Activated T-cell treated with anti-CD3 and anti-CD28 coated beads, Interleukin-2, amount 50 U/mL, for 72 hours (primary cell): Measurements from ENCODE around the gene DPEP1. TPM values are rescaled to one million over a fixed set of nuclear protein-coding genes. Genes with fewer than 3 reads are reported as not detected.
A peak's percentile ranks its signal among the peaks of the same experiment; 100 is the strongest.
"Not testable (repeated sequence)": the region's sequence is repeated elsewhere in the genome, so short reads cannot be mapped to it uniquely, and the experiment has no call there.

Source experiments
- ATAC-seq, 2 donors: fragments of 150-1000 bp; cut with Tn5 transposase; replicated peaks in 1 of 2; 2 replicates each; pipeline ENCODE4 v1.10.0; 2021; ENCODE audit warnings: moderate library complexity in 2 of 2, mild to moderate bottlenecking in 1 of 2
- DNase-seq, 2 donors: peaks; one replicate each; pipeline ENCODE4 v3.0.0; 2021 to 2022; ENCODE audit warnings: mixed read lengths in 1 of 2
- H3K27ac Mint-ChIP-seq: one replicate; pipeline ENCODE4 v1.8.0; 2022; ENCODE audit warnings: mild to moderate bottlenecking, moderate library complexity, mixed read lengths
- H3K27me3 Mint-ChIP-seq: one replicate; pipeline ENCODE4 v1.8.0; 2022; ENCODE audit warnings: low read depth, mixed read lengths
- H3K36me3 Mint-ChIP-seq, 2 donors: one replicate each; pipeline ENCODE4 v1.8.0; 2022; ENCODE audit warnings: mixed read lengths in 2 of 2, mild to moderate bottlenecking in 1 of 2; ENCODE audit not compliant: insufficient read depth in 2 of 2
- H3K4me1 Mint-ChIP-seq: one replicate; pipeline ENCODE4 v1.8.0; 2022; ENCODE audit warnings: low read depth, mixed read lengths
- H3K4me3 Mint-ChIP-seq, 2 donors: one replicate each; pipeline ENCODE4 v1.8.0; 2022; ENCODE audit warnings: mild to moderate bottlenecking in 2 of 2, mixed read lengths in 2 of 2, moderate library complexity in 2 of 2
- H3K9me3 Mint-ChIP-seq, 2 donors: one replicate each; pipeline ENCODE4 v1.8.0; 2022; ENCODE audit warnings: mixed read lengths in 2 of 2
- total RNA-seq, 2 donors: library from RNA; stranded (reverse); gene quantifications; one replicate each; pipeline ENCODE4 v1.2.3, GENCODE V29; 2022

Gene DPEP1
- total RNA-seq, 2 donors from 2014 or later, result not detected

DNA sequence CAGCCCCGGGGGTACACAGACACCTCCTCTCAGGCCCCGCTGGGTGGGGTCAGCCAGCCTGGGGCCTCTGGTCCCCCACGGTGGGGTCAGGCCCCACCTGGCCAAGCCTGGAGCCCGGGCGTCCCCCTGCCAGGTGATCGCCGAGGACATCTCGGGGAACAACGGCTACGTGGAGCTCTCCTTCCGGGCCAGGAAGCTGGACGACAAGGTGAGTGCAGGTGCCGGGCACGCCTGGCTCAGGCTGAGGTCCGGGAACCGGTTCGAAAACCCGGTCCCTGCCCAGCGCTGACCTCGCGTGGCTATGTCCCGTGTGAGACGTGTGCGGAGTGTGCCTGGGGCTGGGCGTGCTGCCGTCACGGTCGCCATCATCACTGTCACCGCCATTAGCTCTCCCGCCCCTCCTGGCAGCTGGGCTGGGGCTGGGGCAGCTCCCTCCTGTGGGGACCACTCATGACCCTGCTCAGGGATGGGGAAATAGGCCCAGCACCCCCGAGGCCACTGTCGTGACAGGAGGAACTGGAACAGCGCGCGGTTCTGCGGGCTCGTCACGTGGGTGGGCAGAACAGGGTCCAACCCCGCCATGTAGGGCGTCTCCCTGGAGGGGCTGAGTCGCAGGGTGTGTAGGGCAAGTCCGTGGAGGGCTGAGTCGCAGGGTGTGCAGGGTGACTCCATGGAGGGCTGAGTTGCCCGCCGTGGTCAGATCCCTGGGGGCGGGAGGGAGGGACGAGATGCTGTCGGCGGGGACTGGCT, 29.4 kb upstream of the DPEP1 start:
- no peak overlapping the region for H3K27ac Mint-ChIP-seq
- ATAC-seq (no peak), DNase-seq (no peak)
- no peaks in the 10 kb centered on the region for H3K27me3 Mint-ChIP-seq
- peaks cover 0 to 2% of the 10 kb centered on the region in 2 donors for H3K36me3 Mint-ChIP-seq
- no peaks in the 10 kb centered on the region for H3K4me1 Mint-ChIP-seq
- H3K9me3 Mint-ChIP-seq, result no peaks in the 10 kb centered on the region
- no peak overlapping the region for H3K4me3 Mint-ChIP-seq

DNA sequence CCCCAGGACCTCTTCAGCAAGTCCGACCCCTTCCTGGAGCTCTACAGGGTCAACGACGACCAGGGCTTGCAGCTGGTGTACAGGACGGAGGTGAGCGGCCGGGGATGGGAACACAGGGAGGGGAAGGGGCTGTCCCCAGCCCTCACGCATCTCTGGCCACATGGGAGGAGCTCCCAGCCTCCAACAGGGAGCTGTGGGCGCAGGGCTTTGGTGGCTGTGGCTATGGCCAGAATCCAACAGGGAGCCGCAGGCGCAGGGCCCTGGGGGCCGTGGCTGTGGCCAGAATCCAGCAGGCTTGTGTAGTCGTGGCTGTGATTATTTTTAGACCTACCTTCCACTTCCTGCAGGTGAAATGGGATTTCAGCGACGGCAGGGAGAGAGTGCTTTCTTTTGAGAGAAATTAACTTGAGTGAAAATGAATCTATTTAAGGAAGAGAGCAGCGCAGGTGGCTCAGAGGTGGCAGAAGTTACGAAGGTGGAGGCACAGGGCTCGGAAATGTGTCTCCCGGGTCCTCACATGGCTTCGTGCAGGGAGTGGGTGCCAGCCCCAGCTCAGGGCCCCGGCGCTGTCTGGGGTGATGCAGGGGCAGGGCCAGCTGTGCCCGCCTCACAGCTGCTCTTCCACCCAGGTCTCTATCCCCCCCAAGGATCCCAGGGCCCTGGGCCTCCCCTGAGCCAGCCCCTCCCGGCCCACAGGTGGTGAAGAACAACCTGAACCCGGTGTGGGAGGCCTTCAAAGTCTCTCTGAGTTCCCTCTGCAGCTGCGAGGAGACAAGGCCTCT, 28.5 kb upstream of the DPEP1 start:
- H3K27ac Mint-ChIP-seq, result no peak overlapping the region
- DNase-seq (no peak), ATAC-seq (no peak)
- H3K36me3 Mint-ChIP-seq, result peaks cover 0 to 2% of the 10 kb centered on the region in 2 donors
- no peaks in the 10 kb centered on the region for H3K4me1 Mint-ChIP-seq
- H3K27me3 Mint-ChIP-seq, result no peaks in the 10 kb centered on the region
- no peak overlapping the region for H3K4me3 Mint-ChIP-seq
- H3K9me3 Mint-ChIP-seq, result no peaks in the 10 kb centered on the region

DNA sequence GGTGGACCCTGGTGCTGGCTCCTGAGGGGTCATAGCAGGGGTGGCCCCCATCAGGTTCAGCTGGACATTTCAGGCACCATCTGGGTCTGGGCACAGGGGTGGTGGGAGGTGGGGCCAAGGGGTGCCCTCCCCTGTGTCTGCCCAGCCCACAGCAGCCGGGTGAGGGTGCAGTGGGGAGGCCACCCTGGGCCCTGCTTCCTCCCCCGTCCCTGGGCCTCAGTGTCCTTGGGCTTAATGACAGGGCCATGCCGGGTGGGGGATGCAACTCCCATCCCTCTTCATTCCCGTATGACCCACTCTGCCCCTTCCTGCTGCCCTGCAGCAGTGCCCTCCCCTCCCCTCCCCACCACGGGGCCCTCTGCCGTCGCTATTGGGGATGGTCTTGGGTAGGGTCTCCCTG, 27.2 kb upstream of the DPEP1 start:
- no peak overlapping the region for H3K4me3 Mint-ChIP-seq
- no peaks in the 10 kb centered on the region for H3K27me3 Mint-ChIP-seq
- DNase-seq (no peak), ATAC-seq (peak in 1 of 2 donors; percentile 13)
- H3K27ac Mint-ChIP-seq, result no peak overlapping the region
- H3K36me3 Mint-ChIP-seq, result peaks cover 0 to 2% of the 10 kb centered on the region in 2 donors
- no peaks in the 10 kb centered on the region for H3K4me1 Mint-ChIP-seq
- H3K9me3 Mint-ChIP-seq, result no peaks in the 10 kb centered on the region

DNA sequence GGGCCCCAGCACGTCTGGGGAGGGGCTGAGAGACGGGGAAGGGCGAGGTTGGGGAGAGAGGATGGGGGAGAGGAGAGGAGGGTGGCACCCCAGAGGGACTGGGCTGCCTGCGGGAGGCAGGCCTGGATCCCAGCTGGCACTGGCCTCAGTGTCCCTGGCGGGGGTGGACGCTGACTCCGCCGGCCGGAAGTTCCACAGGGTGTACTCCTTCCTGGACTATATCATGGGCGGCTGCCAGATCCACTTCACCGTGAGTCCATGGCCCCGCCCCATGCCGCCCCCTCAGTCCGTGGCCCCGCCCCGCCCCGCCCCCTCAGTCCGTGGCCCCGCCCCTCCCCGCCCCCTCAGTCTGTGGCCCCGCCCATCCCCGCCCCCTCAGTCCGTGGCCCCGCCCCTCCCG, 26.6 kb upstream of the DPEP1 start:
- DNase-seq, result peak in 1 of 2 donors; percentile 28
- H3K4me1 Mint-ChIP-seq, result no peaks in the 10 kb centered on the region

DNA sequence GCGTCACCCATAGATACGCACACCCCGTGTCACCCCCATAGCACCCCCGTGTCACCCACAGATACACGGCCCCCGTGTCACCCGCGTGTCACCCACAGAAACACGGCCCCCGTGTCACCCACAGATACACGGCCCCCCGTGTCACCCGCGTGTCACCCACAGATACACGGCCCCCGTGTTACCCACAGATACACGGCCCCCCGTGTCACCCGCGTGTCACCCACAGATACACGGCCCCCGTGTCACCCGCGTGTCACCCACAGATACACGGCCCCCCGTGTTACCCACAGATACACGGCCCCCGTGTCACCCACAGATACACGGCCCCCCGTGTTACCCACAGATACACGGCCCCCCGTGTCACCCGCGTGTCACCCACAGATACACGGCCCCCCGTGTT, 25.8 kb upstream of the DPEP1 start:
- not testable (repeated sequence) for H3K27ac Mint-ChIP-seq, DNase-seq, H3K9me3 Mint-ChIP-seq, H3K4me3 Mint-ChIP-seq, H3K27me3 Mint-ChIP-seq, H3K36me3 Mint-ChIP-seq, ATAC-seq, H3K4me1 Mint-ChIP-seq

More for the DNA sequence above, 26.6 kb upstream of the DPEP1 start:
- Mint-ChIP-seq H3K4me3 (no peak overlapping the region), H3K27me3 (no peaks in the 10 kb centered on the region), H3K9me3 (no peaks in the 10 kb centered on the region), H3K27ac (no peak overlapping the region), H3K36me3 (peaks cover 0 to 2% of the 10 kb centered on the region in 2 donors)
- ATAC-seq, result peak; percentile 46 to 47

DNA sequence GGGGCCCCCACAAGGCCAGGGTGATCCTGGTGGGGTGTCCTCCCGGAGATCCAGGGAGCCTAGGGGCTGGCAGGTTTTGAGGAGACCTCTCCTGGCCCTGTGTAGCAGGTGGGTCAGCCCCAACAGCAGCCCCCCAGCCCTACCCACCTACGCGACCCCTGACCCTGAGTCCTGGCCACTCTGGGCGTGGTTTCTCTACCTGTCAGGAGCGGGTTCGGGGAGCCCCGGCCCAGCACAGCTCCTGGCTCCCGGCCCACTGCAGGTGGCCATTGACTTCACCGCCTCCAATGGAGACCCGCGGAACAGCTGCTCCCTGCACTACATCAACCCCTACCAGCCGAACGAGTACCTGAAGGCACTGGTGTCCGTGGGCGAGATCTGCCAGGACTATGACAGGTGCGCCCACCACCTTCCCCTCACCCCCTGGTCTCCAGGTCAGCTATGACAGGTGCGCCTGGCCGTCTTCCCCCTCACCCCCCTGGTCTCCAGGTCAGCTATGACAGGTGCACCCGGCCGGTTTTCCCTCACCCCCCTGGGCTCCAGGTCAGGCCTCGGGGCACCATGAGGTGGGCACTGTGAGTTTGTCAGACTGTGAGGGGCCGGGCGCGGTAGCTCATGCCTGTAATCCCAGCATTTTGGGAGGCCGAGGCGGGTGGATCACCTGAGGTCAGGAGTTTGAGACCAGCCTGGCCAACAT, 24.9 kb upstream of the DPEP1 start:
- H3K27me3 Mint-ChIP-seq, result no peaks in the 10 kb centered on the region
- H3K4me3 Mint-ChIP-seq, result no peak overlapping the region
- peaks cover 0 to 2% of the 10 kb centered on the region in 2 donors for H3K36me3 Mint-ChIP-seq
- DNase-seq, result no peak
- no peaks in the 10 kb centered on the region for H3K9me3 Mint-ChIP-seq
- H3K27ac Mint-ChIP-seq, result no peak overlapping the region
- H3K4me1 Mint-ChIP-seq, result peaks cover 3% of the 10 kb centered on the region
- ATAC-seq, result no peak

DNA sequence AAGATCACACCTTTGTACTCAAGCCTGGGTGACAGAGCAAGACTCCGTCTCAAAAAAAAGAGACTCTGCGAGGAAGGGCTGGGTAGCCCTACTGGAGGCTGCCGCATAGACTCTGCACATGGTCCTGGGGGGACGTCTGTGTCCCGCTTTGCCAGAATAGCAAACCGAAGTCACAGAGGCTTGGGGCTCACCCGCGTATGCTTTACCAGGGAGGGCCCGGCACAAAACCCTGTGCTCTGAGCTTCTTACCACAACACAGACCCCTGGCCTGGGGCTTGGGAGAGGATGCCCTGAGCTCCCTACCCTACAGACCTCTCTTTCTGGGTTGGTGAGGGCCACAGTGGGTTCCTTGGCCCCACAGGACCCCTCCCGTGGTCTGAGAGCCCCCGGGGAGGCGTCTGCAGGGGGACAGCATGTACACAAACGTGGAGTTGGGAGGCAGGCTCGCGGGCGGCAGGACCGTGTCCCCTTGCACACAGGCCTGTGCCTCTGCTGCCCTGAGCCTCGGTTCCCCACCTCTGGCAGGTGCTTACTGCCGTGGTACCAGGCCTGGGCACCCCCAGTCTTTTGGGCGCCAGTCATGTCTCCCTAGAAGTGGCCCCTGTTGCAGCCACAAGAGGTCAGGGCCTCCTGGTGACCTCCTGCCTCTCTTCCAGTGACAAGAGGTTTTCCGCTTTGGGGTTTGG, 24.1 kb upstream of the DPEP1 start:
- DNase-seq, result no peak
- Mint-ChIP-seq H3K4me3 (no peak overlapping the region), H3K27ac (no peak overlapping the region), H3K4me1 (peaks cover 11% of the 10 kb centered on the region), H3K9me3 (no peaks in the 10 kb centered on the region), H3K27me3 (no peaks in the 10 kb centered on the region), H3K36me3 (peaks cover 0 to 2% of the 10 kb centered on the region in 2 donors)
- no peak for ATAC-seq

DNA sequence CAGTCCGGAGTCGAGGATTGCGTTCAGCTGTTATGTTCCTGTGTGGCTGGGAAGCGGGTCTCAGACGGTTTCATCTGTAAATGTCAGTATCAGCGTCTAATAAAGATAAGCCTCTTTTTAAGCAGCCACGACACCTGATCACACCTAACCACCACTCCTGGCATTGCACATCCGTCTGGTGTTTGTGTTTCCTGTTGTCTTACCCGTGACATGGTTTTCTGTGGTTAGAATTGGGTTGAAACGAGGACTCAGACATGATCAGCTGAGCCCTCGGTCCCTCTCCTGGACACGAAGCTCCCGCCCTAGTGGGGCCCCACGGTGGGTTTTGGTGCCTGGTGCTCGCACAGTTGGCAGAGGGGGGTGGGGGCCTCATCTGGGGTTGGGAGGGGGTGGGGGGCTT, 19.6 kb upstream of the DPEP1 start:
- H3K27me3 Mint-ChIP-seq, result no peaks in the 10 kb centered on the region
- no peaks in the 10 kb centered on the region for H3K9me3 Mint-ChIP-seq
- H3K4me3 Mint-ChIP-seq, result peak overlapping the region in 1 of 2 donors; percentile 20
- peak in 1 of 2 donors; percentile 29 for DNase-seq
- peak; percentile 74 to 89 for ATAC-seq
- H3K36me3 Mint-ChIP-seq, result no peaks in the 10 kb centered on the region
- H3K4me1 Mint-ChIP-seq, result peaks cover 12% of the 10 kb centered on the region
- H3K27ac Mint-ChIP-seq, result no peak overlapping the region

DNA sequence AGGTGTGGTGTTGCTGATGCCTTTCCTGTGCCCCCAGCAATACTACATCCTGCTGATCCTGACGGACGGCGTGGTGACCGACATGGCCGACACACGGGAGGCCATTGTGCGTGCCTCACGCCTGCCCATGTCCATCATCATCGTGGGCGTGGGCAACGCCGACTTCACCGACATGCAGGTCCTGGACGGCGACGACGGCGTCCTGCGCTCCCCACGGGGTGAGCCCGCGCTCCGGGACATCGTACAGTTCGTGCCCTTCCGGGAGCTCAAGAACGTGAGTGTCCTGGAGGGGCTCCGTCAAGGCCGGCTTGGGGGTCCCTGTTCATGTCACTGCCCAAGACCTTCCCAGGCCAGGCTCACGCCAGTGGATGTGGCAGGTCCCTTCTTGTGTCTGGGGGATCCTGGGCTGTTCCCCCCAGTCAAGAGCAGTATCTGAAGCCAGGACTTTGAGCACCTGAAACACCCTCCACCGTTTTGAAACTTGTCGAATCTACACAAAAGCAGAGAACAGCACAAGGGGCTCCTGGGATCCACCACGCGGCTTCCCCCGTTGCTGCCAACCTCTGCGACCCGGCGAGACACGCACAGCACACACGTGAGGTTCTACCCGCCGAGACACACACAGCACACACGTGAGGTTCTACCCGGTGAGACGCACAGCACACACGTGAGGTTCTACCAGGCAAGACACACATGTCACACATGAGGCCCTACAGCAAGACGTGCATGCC, 17.9 kb upstream of the DPEP1 start:
- Mint-ChIP-seq H3K4me1 (peaks cover 12% of the 10 kb centered on the region), H3K36me3 (no peaks in the 10 kb centered on the region), H3K27ac (no peak overlapping the region), H3K9me3 (no peaks in the 10 kb centered on the region), H3K27me3 (no peaks in the 10 kb centered on the region), H3K4me3 (no peak overlapping the region)
- DNase-seq, result no peak
- no peak for ATAC-seq

DNA sequence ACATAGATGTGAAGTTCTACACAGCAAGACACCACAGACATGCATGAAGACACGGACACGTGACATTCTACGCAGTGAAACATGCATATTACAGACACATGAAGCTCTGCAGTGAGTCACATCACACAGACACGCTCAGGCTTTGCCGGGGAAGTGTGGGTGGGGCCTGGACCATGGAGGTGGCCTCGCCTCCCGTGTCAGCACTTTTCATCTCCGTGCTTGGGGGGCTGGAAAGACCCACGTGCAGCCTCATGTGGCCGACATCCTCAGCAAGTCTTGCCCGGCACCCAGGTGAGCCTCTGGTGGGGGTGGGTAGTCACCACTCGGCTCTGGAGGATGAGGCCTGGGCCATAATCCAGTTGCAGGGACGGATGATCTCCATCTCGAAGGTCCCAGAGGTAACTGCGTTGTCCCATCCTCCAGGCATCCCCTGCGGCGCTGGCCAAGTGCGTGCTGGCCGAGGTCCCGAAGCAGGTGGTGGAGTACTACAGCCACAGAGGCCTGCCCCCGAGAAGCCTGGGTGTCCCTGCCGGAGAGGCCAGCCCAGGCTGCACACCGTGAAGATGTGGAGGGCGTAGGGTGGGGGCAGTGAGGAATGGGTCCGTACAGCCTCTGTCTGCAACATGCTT, 17.3 kb upstream of the DPEP1 start:
- Mint-ChIP-seq H3K36me3 (no peaks in the 10 kb centered on the region), H3K4me3 (no peak overlapping the region), H3K27me3 (no peaks in the 10 kb centered on the region), H3K4me1 (peaks cover 12% of the 10 kb centered on the region), H3K9me3 (no peaks in the 10 kb centered on the region), H3K27ac (no peak overlapping the region)
- no peak for DNase-seq
- no peak for ATAC-seq

DNA sequence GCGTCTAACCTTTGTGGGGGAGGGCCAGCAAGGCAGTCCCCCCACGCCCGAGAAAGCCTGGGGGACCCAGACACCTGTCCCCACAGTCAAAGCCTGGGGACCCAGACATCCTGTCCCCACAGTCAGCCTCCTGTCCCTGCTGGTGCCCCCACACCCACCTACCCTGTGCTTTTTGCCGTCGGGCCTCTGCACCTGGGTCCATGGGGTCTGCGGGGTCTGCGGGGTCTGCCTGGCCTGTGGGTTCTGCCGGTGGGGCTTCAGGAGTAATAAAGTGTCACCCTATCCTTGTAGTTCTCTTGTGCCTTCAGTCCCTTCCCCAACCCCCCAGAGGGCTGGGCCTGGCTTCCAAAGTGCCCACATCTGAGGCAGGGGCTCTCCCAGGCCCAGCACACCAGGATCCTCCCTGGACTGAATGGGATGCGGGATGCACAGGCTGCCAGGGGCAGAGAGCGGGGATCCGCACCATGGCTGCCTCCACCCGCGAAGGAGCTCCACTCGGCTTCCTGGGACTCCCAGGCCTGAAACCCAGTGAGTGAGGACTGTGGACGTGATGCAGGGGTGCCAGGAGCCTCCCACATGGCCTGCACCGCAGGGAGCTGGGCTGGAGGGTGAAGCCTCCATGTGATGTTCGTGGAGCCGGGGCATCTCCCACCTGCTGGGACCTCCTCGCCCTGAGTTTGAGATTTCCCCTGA, 16.3 kb upstream of the DPEP1 start:
- Mint-ChIP-seq H3K27me3 (no peaks in the 10 kb centered on the region), H3K27ac (no peak overlapping the region), H3K9me3 (no peaks in the 10 kb centered on the region), H3K4me1 (peaks cover 12% of the 10 kb centered on the region), H3K36me3 (no peaks in the 10 kb centered on the region), H3K4me3 (no peak overlapping the region)
- DNase-seq (no peak), ATAC-seq (no peak)
